ENCODE measurements around the gene SPTBN1.
A peak's percentile ranks its signal among the peaks of the same experiment; 100 is the strongest.

SPTBN1 gene

GRCh38 chr2:54557211-54557600 lies 101.1 kb downstream of the SPTBN1 start:
- Histone ChIP-seq H3K9me3 (no peaks in the 10 kb centered on the region), H3K4me1 (peaks cover 19% of the 10 kb centered on the region), H3K36me3 (replicated peaks) (no peaks in the 10 kb centered on the region), H3K4me3 (peak overlapping the region; percentile 59), H3K27me3 (ENCODE audit: low read depth) (no peaks in the 10 kb centered on the region)
- in situ Hi-C loops (cut with MboI; ENCODE audit: low sequenced_read_pairs): no loop called here
- DNase-seq (ENCODE audit: low spot score in 2 of 2): no peak

DNA sequence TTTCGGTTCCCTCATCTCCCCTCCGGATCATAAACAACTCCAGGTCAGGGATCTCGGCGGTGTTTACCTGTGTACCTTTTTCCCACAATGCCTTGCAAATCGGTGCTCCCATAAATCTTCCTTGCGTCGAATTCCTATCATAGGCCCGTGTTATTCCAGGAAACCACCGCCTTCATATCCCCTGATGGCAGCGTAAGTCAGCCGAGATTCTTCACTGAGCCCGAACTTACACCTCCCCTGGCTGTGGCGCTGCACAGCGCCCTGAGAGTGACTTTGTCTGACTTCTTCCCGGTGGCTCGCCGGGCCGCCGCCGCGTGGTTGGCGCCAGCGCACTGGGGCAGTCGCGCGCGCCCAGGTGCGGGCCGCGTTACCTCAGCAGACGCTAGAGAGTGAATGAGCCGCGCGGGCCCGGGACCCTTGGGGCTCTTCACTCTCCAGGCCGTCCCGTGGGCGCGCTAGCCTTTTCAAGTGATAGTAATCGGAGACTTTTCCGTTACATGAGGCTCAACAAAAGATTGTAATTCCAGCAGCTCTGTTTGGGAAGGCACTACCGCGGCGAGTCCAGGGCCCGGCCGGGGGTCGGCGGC lies 101.6 kb downstream of the SPTBN1 start:
- Histone ChIP-seq H3K4me1 (peaks cover 20% of the 10 kb centered on the region), H3K4me3 (peak overlapping the region; percentile 59)
- peak in 1 of 2 experiments; percentile 76 for DNase-seq (ENCODE audit: low spot score in 2 of 2)

GRCh38 chr2:54558188-54559005 lies 102.3 kb downstream of the SPTBN1 start:
- Histone ChIP-seq H3K36me3 (replicated peaks) (no peaks in the 10 kb centered on the region), H3K4me3 (peak overlapping the region; percentile 59), H3K4me1 (peaks cover 20% of the 10 kb centered on the region), H3K9me3 (no peaks in the 10 kb centered on the region), H3K27me3 (ENCODE audit: low read depth) (no peaks in the 10 kb centered on the region)
- in situ Hi-C loops (cut with MboI; ENCODE audit: low sequenced_read_pairs): no loop called here
- peak; percentile 79 to 83 for DNase-seq (ENCODE audit: low spot score in 2 of 2)

More for the DNA sequence above, 101.6 kb downstream of the SPTBN1 start:
- Histone ChIP-seq H3K36me3 (replicated peaks) (no peaks in the 10 kb centered on the region), H3K27me3 (ENCODE audit: low read depth) (no peaks in the 10 kb centered on the region), H3K9me3 (no peaks in the 10 kb centered on the region)
- in situ Hi-C loops (cut with MboI; ENCODE audit: low sequenced_read_pairs): no loop called here

- Histone ChIP-seq H3K4me1 (peaks cover 20% of the 10 kb centered on the region), H3K4me3 (peak overlapping the region; percentile 59), H3K9me3 (no peaks in the 10 kb centered on the region), H3K27me3 (ENCODE audit: low read depth) (no peaks in the 10 kb centered on the region), H3K36me3 (replicated peaks) (no peaks in the 10 kb centered on the region)
- no peak for DNase-seq (ENCODE audit: low spot score in 2 of 2)
- in situ Hi-C loops (cut with MboI; ENCODE audit: low sequenced_read_pairs): no loop called here
These were observed 102.9 kb downstream of the SPTBN1 start for GRCh38 chr2:54559006-54559445.

DNA sequence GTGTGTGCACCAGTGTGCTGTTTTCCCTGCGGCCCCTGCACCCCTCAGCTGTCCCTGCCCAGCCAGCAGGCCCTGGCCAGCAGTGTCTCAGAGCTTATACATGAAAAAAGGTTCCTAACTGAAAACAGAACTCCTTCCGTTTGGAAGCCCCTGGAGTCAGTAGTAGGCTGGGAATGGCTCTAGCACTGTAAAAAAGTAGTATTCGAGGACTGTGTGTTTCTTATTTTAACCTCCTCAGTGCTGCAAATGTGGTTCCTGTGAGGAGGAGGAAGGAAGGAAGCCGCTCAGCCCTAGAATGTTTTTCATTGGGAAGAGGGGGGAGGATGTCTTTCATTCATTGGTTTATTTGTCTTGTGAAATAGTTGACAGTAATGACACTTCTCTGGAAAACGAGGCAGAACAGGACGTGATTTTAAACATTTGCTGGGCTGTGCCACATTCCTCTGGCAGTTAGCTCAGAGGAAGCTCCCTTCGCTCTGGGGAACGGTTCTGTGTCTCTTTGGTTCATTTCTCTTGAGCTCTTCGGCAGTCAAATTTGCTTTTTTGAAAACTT lies 103.5 kb downstream of the SPTBN1 start:
- Histone ChIP-seq H3K4me1 (peaks cover 20% of the 10 kb centered on the region), H3K4me3 (peak overlapping the region; percentile 59), H3K9me3 (no peaks in the 10 kb centered on the region), H3K36me3 (replicated peaks) (no peaks in the 10 kb centered on the region), H3K27me3 (ENCODE audit: low read depth) (no peaks in the 10 kb centered on the region)
- peak; percentile 37 to 66 for DNase-seq (ENCODE audit: low spot score in 2 of 2)
- in situ Hi-C loops (cut with MboI; ENCODE audit: low sequenced_read_pairs): no loop called here

- peak overlapping the region; percentile 59 for H3K4me3 ChIP-seq
- no peaks in the 10 kb centered on the region for H3K9me3 ChIP-seq
- H3K36me3 ChIP-seq (replicated peaks): no peaks in the 10 kb centered on the region
- peak; percentile 57 to 59 for DNase-seq (ENCODE audit: low spot score in 2 of 2)
- no peaks in the 10 kb centered on the region for H3K27me3 ChIP-seq (ENCODE audit: low read depth)
- H3K4me1 ChIP-seq: peaks cover 20% of the 10 kb centered on the region
- in situ Hi-C loops (cut with MboI; ENCODE audit: low sequenced_read_pairs): no loop called here
These were observed 104.2 kb downstream of the SPTBN1 start for GRCh38 chr2:54560146-54560881.

GRCh38 chr2:54561010-54561409 lies 104.9 kb downstream of the SPTBN1 start:
- no peak for DNase-seq (ENCODE audit: low spot score in 2 of 2)
- in situ Hi-C loops (cut with MboI; ENCODE audit: low sequenced_read_pairs): no loop called here

DNA sequence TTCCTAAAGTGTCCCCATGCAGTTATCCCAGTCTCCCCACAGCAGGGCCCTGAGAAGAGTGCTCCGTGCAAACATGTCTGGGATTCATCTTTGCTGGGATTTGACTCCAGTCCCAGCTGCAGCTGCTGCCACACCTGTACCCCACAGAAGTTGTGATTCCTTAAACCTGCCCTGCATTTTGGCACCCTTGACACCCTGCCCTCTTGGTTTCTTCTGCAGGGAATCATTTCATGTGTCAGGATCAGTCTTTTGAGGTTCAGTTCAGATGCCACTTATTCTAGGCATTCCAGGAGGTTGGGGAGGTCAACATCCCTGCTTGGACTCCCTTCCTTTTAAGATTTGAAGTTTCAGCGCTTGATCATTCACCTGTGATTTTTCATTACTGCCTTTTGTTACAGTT lies 108.3 kb downstream of the SPTBN1 start:
- peaks cover 24% of the 10 kb centered on the region for H3K4me1 ChIP-seq
- no peak for DNase-seq (ENCODE audit: low spot score in 2 of 2)
- H3K9me3 ChIP-seq: no peaks in the 10 kb centered on the region
- H3K4me3 ChIP-seq: no peak overlapping the region
- in situ Hi-C loops (cut with MboI; ENCODE audit: low sequenced_read_pairs): no loop called here
- H3K36me3 ChIP-seq (replicated peaks): no peaks in the 10 kb centered on the region
- no peaks in the 10 kb centered on the region for H3K27me3 ChIP-seq (ENCODE audit: low read depth)

More at GRCh38 chr2:54561010-54561409, 104.9 kb downstream of the SPTBN1 start:
- Histone ChIP-seq H3K4me3 (peak overlapping the region; percentile 59), H3K9me3 (no peaks in the 10 kb centered on the region), H3K4me1 (peaks cover 20% of the 10 kb centered on the region), H3K27me3 (ENCODE audit: low read depth) (no peaks in the 10 kb centered on the region), H3K36me3 (replicated peaks) (no peaks in the 10 kb centered on the region)

- Histone ChIP-seq H3K4me1 (peaks cover 33% of the 10 kb centered on the region), H3K36me3 (replicated peaks) (no peaks in the 10 kb centered on the region)
- in situ Hi-C loops (cut with MboI; ENCODE audit: low sequenced_read_pairs): no loop called here
These were observed 109.4 kb downstream of the SPTBN1 start for GRCh38 chr2:54565551-54565950.

DNA sequence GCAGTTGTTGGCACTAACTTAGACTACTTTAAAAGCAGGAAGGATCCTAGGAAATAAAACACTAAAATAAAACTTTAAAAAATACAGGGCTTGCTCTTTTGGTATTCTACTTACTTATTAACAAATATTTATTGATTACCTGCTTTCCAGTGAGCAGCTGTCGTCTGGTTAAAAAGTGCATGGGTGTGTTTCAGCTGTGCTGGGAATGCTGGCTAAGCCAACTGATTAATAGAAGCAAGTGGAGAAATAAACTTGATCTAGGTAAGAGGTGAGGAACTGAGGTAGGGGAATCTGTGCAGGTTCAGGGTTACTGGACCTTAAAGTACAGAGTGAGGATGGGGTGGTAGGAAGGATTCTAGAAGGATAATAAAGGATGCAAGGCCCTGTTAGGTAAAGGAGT lies 110.8 kb downstream of the SPTBN1 start:
- in situ Hi-C loops (cut with MboI; ENCODE audit: low sequenced_read_pairs): no loop called here
- Histone ChIP-seq H3K4me1 (peaks cover 39% of the 10 kb centered on the region), H3K36me3 (replicated peaks) (no peaks in the 10 kb centered on the region), H3K4me3 (no peak overlapping the region), H3K9me3 (no peaks in the 10 kb centered on the region), H3K27me3 (ENCODE audit: low read depth) (no peaks in the 10 kb centered on the region)
- DNase-seq (ENCODE audit: low spot score in 2 of 2): no peak

More at GRCh38 chr2:54565551-54565950, 109.4 kb downstream of the SPTBN1 start:
- no peaks in the 10 kb centered on the region for H3K9me3 ChIP-seq
- H3K4me3 ChIP-seq: no peak overlapping the region
- H3K27me3 ChIP-seq (ENCODE audit: low read depth): no peaks in the 10 kb centered on the region
- DNase-seq (ENCODE audit: low spot score in 2 of 2): no peak

DNA sequence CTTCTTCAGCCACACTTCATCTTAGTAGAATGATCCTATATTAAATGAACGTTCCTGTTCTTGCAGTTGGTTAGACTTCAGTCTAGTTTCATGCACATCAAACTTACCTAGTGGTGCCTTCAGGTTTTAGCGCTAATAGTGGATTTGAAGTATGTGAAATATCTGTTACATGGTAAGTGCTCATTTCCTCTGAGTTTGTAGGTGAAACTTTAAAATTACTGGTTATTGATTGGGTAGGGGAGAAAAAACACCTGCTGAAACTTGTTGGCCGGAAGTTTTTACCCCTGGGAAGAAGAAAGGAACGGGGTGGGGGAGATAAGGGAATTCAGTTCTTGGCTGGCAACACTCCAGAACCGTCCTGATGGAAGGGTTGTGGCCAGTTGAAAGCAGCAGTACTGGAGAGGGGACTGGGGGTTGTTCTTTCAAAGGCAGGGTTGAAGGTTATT lies 112.8 kb downstream of the SPTBN1 start:
- in situ Hi-C loops (cut with MboI; ENCODE audit: low sequenced_read_pairs): no loop called here
- peak in 1 of 2 experiments; percentile 47 for DNase-seq (ENCODE audit: low spot score in 2 of 2)
- no peaks in the 10 kb centered on the region for H3K36me3 ChIP-seq (replicated peaks)
- no peaks in the 10 kb centered on the region for H3K9me3 ChIP-seq
- no peaks in the 10 kb centered on the region for H3K27me3 ChIP-seq (ENCODE audit: low read depth)
- no peak overlapping the region for H3K4me3 ChIP-seq
- H3K4me1 ChIP-seq: peaks cover 47% of the 10 kb centered on the region

DNA sequence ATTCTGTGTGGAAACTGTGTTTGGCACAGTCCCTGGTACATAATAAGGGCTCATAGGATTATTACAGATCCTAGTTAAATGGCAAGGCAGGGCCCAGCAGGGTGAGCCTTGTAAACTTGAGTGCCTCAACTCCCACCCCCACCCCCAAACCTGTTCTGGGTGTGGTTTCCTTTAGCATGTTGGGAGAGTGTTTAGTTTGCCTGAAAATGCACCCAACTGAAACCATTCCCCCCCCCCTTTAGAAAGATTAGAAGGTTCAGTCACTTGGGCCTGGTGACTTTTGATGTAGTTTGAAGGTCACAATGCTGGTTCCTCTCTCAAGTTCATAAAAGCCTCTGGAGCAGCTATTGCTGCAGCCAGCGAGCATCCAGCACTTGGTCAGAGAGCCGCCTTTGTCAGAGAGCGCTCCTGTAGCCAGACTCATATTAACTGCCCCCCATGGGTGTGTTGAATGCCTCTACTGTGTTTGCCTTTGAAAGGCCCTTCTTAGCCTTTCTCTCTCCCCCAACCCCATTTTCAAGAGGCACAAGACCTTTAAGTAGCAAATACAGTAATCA lies 113.7 kb downstream of the SPTBN1 start:
- Histone ChIP-seq H3K4me1 (peaks cover 47% of the 10 kb centered on the region), H3K4me3 (no peak overlapping the region), H3K36me3 (replicated peaks) (no peaks in the 10 kb centered on the region), H3K27me3 (ENCODE audit: low read depth) (no peaks in the 10 kb centered on the region), H3K9me3 (no peaks in the 10 kb centered on the region)
- in situ Hi-C loops (cut with MboI; ENCODE audit: low sequenced_read_pairs): no loop called here
- DNase-seq (ENCODE audit: low spot score in 2 of 2): peak; percentile 28 to 54

DNA sequence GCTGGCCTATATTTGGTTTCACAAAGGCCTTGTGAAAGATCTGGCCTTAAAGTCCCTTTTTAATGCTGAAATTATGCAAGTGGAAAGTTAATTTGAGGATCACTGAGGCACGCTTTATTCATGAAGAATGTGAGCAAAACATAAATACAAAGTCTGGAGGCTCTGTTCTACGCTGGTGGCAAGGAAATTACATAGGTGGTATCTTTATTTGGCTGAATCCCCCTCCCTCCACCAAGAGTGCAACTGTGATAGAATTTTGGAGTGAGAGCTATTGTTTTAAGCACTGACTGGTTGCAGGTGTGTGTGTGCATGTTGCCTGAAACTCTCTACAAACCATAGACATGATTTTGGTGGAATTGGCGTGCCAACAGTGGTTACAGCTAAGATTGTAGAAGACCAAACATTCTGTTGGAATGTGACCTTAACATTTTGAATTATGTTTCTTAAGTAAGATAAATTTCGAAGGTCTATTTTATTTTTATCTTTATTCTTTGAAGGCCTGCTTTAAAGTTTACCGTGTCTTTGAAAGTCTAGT lies 114.3 kb downstream of the SPTBN1 start:
- H3K4me3 ChIP-seq: no peak overlapping the region
- in situ Hi-C loops (cut with MboI; ENCODE audit: low sequenced_read_pairs): no loop called here

More for the DNA sequence above, 114.3 kb downstream of the SPTBN1 start:
- no peaks in the 10 kb centered on the region for H3K36me3 ChIP-seq (replicated peaks)
- no peaks in the 10 kb centered on the region for H3K27me3 ChIP-seq (ENCODE audit: low read depth)
- H3K4me1 ChIP-seq: peaks cover 47% of the 10 kb centered on the region
- no peaks in the 10 kb centered on the region for H3K9me3 ChIP-seq
- DNase-seq (ENCODE audit: low spot score in 2 of 2): no peak

Data from HAP-1 (cell line).